ENCODE measurements around the gene TRIM40.
A peak's percentile ranks its signal among the peaks of the same experiment; 100 is the strongest.
"Not testable (repeated sequence)": the region's sequence is repeated elsewhere in the genome, so short reads cannot be mapped to it uniquely, and the experiment has no call there.

The TRIM40 gene

DNA sequence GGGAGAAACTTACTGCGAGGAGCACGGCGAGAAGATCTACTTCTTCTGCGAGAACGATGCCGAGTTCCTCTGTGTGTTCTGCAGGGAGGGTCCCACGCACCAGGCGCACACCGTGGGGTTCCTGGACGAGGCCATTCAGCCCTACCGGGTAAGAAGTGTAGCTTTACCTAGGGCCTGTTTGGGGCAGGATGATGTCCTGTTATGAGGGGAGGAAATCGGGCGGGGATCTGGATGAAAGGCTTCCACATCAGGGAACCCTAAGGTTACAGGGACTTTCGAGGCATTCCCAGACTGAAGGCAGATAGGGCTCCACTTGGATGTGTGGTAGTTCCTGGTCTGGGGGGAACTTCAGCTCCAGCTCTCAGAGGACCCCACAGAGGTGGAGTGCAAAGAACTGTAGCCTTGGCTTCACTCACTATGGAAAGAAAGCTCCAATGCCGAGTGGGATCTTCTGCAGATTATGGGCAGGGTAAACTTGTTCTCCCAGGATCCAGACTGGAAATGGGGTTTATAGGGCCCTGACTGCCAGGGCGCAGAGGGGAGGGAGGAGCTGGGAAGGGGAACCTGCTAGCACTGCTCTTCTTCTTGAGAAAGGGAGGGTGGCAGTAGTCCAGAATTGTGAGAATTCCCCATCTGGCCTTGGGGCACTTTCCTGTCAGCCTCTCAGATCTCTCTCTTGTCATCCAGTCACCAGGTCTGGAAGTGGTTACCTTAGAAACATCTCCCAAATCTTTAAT lies 28.1 kb downstream of the TRIM40 start:
- DNase-seq, result peak in 3 of 4 experiments; percentile 10 to 24 (median 14)

GRCh38 chr6:30164714-30165113 lies 28.8 kb downstream of the TRIM40 start:
- DNase-seq, result no peak

- DNase-seq, result not testable (repeated sequence)
Observed at GRCh38 chr6:30165238-30165637, 29.3 kb downstream of the TRIM40 start.

- no peak for DNase-seq
Observed at GRCh38 chr6:30167101-30167500, 31.2 kb downstream of the TRIM40 start.

GRCh38 chr6:30168741-30169140 lies 32.8 kb downstream of the TRIM40 start:
- DNase-seq, result no peak

- DNase-seq, result peak; percentile 52 to 75 (median 62)
Observed at GRCh38 chr6:30169658-30170614, 34.0 kb downstream of the TRIM40 start.

DNA sequence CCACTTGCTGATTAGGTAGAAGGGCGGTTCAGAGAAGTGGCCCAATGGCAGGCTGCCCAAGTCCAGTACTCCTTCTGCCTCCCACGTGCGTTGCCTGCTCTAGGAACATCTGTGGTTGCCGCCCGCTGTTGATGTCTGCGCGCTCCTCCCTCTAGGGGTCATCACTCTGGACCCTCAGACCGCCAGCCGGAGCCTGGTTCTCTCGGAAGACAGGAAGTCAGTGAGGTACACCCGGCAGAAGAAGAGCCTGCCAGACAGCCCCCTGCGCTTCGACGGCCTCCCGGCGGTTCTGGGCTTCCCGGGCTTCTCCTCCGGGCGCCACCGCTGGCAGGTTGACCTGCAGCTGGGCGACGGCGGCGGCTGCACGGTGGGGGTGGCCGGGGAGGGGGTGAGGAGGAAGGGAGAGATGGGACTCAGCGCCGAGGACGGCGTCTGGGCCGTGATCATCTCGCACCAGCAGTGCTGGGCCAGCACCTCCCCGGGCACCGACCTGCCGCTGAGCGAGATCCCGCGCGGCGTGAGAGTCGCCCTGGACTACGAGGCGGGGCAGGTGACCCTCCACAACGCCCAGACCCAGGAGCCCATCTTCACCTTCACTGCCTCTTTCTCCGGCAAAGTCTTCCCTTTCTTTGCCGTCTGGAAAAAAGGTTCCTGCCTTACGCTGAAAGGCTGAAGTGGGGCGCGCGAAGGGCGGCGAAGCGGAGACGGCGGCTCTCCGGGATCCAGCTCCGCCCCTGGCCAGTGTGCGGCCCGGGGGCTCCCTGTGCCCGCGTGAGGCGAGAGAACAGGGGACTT lies 35.9 kb downstream of the TRIM40 start:
- peak in 3 of 4 experiments; percentile 16 to 37 (median 22) for DNase-seq

- DNase-seq, result no peak
Observed at GRCh38 chr6:30172681-30173080, 36.7 kb downstream of the TRIM40 start.

- no peak for DNase-seq
Observed at GRCh38 chr6:30175765-30176164, 39.8 kb downstream of the TRIM40 start.

- no peak for DNase-seq
Observed at GRCh38 chr6:30178837-30179236, 42.9 kb downstream of the TRIM40 start.

DNA sequence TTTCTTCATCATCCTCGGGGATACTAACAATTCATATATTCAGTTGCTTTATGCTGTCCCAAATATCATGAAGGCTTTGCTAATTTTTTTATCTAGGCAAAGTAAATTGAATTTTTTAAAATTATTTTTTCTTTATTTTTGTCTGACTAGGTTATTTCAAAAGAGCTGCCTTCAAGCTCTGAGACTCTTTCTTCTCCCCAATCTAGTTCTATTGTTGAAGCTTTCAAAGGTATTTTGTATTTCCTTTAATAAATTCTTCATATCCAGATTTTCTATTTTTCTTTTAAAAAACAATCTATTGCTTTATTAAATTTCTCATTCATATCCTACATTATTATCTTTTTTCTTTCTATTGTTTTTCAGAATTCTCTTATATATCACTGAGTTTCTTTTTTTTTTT lies 44.2 kb downstream of the TRIM40 start:
- DNase-seq, result no peak

GRCh38 chr6:30184417-30185031 lies 48.6 kb downstream of the TRIM40 start:
- DNase-seq, result no peak

DNA sequence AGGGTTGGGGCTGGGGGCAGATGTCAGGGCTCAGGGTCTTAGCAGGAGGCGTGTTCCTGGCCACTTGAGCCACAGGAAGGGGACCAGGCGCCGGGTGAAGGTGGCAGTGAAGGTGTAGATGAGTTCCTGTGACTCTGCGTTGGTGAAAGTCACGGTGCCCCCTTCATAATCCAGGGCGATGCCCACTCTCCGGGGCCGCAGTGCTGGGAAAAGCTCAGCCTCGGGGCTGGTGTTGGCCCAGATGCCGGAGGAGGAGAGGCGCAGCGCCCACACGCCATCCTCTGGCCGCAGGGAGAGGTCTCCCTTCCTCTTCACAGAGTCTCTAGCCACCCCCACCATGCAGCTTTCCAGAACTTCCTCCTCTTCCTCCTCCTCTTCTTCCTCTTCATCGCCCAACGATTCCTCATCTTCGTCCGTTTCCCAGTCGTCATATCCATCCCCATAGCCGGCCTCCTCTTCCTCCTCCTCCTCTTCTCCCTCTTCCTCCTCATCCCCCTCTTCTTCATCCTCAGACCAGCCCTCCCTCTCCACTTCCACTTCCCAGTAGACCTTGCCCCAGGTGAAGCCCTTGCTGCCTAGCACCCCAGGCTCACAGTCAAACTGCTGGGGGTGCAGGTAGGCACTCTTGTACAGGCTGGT lies 50.0 kb downstream of the TRIM40 start:
- no peak for DNase-seq

DNA sequence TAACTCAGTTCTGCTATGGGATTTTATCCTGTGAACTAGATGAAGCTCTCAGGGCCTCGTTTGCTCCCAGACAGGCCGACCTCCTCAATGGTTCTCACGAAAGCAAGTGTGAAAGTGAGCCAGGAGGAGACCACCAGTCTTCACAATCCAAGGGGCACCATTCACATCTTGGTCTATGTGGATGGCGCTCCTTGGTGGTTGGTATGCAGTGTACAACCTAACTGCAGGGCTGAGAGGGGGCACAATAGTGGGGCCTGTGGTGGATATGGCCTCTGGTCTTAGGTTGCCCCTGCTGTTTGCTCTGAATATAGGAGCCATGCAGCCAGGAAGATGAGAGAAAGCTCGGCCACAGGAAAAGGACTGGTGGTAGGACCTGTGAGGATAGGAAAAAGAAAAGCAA lies 52.6 kb downstream of the TRIM40 start:
- no peak for DNase-seq

DNA sequence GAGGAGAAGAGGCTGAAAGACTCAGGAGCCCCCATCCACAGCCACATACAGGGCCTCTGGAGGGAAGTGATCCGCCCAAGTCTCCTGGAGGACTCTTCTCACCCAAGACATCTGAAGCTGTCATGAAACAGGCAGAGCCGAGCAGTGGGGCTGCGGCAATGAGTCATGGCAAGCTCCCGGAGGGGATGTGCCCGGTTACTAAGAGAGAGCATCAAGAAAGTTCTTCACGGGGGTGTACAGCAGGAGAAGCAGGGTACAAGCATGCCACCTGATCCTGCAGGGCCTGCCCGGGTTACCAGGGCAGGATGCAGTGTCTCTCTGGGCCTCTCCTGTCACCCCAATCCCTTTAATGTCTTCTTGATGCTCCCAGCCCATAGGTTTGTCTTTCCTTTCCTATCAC lies 56.1 kb downstream of the TRIM40 start:
- no peak for DNase-seq

DNA sequence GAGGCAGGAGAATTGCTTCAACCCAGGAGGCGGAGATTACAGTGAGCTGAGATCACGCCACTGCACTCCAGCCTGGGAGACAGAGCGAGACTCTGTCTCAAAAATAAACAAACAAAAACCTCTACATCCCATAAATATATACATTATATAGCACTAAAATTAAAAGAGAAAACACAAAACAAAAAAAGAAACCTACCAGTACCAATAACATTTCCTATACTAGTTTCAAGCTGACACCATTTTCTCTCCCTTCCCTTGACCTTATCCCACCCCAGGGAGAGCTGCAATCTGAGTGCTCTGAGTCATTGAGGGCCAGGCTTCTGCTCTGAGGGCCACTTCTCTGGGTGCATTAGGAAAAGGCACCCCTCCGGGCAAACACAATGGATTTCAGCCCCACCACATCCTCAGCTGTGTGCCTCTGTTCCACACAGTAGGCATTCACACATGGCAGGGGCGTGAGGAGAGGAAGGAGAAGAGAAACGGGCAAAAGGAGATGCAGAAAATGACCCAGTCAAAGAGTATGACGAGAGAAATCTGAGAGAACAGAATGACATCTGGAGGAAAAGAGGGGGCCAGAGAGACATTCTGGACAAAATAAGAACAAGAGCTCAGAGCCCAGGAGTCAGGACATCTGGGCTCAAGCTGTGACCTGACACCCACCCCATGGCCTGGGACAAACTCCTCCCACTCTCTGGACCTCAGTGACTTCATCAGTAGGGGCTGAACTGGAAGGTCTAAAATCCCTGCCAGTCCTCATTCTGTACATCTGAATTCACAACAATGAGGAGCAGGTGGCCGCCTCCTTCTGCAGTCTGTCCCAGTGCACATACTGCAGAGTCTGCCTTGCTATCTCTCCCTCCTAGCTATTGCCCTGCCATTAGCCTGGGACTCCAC lies 59.1 kb downstream of the TRIM40 start:
- no peak for DNase-seq

DNA sequence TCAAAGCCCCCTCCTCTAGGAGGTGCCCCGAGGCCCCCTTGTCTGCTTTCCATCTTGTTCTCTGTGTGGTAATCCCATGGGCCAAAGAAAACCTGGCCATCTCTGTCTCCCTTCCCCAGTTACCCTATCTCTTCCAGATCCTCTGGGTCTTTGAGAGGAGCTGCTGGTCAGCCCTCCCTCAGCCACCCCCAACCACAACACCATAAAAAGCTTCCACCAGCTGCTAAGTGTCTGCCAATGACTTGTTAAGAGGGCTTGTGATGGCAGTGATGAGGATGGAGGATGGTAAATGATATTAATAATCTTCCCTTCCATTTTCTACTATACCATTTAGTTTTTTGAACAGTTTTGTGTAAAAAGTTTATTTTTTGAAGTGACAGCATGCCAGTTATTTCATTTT lies 60.0 kb downstream of the TRIM40 start:
- no peak for DNase-seq

DNA sequence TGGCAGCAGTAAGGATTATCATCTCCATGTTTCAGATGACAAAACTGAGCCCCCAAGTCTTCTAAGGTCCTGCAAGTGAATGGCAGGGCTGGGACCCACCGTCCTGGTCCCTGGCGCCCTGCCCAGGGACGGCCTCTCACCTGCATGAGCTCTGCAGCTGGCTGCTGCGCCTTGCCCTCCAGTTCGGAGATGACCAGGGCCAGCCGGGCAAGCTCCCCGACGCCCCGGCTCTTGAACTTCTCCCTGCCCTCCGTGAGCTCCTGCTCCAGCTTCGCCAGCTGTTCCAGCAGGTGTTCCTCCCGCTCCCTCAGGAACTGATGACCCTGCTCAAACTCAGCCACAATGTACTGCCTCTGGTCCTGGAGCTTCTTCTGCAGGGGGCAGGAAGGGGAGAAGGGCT lies 60.4 kb downstream of the TRIM40 start:
- DNase-seq, result no peak
